HG02970 (cell line): ENCODE results near the gene PRKG1.

ENCODE experiments used
- ATAC-seq: cut with Tn5 transposase; IDR thresholded peaks from one replicate; pipeline ENCODE4 v1.9.1; 2021; ENCODE audit warnings: mild to moderate bottlenecking, moderate library complexity, moderate number of reproducible peaks; ENCODE audit not compliant: unreplicated experiment, low FRiP score

PRKG1 gene

GRCh38 chr10:51074238-51075028, at the start of gene PRKG1:
PRKG1 (plus strand) TSS chr10:51074487.
- ATAC-seq: no peak

- no peak for ATAC-seq
Observed at GRCh38 chr10:51028420-51028819, 45.9 kb upstream of the PRKG1 start.

- no peak for ATAC-seq
Observed at GRCh38 chr10:51029172-51029641, 45.1 kb upstream of the PRKG1 start.

- ATAC-seq: no peak
Observed at GRCh38 chr10:51030480-51030879, 43.8 kb upstream of the PRKG1 start.

- ATAC-seq: no peak
Observed at GRCh38 chr10:51031950-51032349, 42.3 kb upstream of the PRKG1 start.

- ATAC-seq: no peak
Observed at GRCh38 chr10:51034769-51035168, 39.5 kb upstream of the PRKG1 start.

- no peak for ATAC-seq
Observed at GRCh38 chr10:51035344-51035743, 38.9 kb upstream of the PRKG1 start.

- ATAC-seq: no peak
Observed at GRCh38 chr10:51045871-51046270, 28.4 kb upstream of the PRKG1 start.

- ATAC-seq: no peak
Observed at GRCh38 chr10:51046654-51047053, 27.6 kb upstream of the PRKG1 start.

GRCh38 chr10:51047857-51048256, 26.4 kb upstream of the PRKG1 start:
- no peak for ATAC-seq

GRCh38 chr10:51048792-51049191, 25.5 kb upstream of the PRKG1 start:
- no peak for ATAC-seq

GRCh38 chr10:51052163-51052562, 22.1 kb upstream of the PRKG1 start:
- ATAC-seq: no peak

- ATAC-seq: no peak
Observed at GRCh38 chr10:51057925-51058324, 16.4 kb upstream of the PRKG1 start.

- no peak for ATAC-seq
Observed at GRCh38 chr10:51063166-51063565, 11.1 kb upstream of the PRKG1 start.

GRCh38 chr10:51063659-51064535, 10.4 kb upstream of the PRKG1 start:
- ATAC-seq: no peak

- ATAC-seq: no peak
Observed at GRCh38 chr10:51066231-51066630, 8.1 kb upstream of the PRKG1 start.

GRCh38 chr10:51072210-51072609, 2.1 kb upstream of the PRKG1 start:
- no peak for ATAC-seq

- ATAC-seq: no peak
Observed at GRCh38 chr10:51072921-51073434, 1.3 kb upstream of the PRKG1 start.

GRCh38 chr10:51073453-51074237, 642 bp upstream of the PRKG1 start:
- no peak for ATAC-seq

- ATAC-seq: no peak
Observed at GRCh38 chr10:51075043-51075872, 971 bp downstream of the PRKG1 start.
